Ishikawa (cell line): ENCODE data around the gene MED13L.

Experiments
- EP300 ChIP-seq: IDR thresholded peaks from 2 replicates; pipeline ENCODE4 v1.6.1; 2012; ENCODE audit warnings: borderline replicate concordance
- FOXM1 ChIP-seq: IDR thresholded peaks from 2 replicates; pipeline ENCODE4 v1.6.1; 2012; ENCODE audit warnings: low read depth, borderline replicate concordance
- RAD21 ChIP-seq: IDR thresholded peaks from 2 replicates; pipeline ENCODE4 v1.6.1; 2012; ENCODE audit warnings: low read depth
- TEAD4 ChIP-seq: IDR thresholded peaks from 2 replicates; pipeline ENCODE4 v1.6.1; 2012
- YY1 ChIP-seq: IDR thresholded peaks from 2 replicates; pipeline ENCODE4 v1.6.1; 2012; ENCODE audit warnings: low read depth
- ZBTB7A ChIP-seq: IDR thresholded peaks from 2 replicates; pipeline ENCODE4 v1.6.1; 2012; ENCODE audit warnings: low read depth
- TF ChIP-seq, protein P1 (sequence below): IDR thresholded peaks from 2 replicates; pipeline ENCODE4 v1.6.1; 2012; ENCODE audit warnings: low read depth, mild to moderate bottlenecking
- TF ChIP-seq, protein P2 (sequence below): IDR thresholded peaks from 2 replicates; pipeline ENCODE4 v1.6.1; 2012

DNA sequence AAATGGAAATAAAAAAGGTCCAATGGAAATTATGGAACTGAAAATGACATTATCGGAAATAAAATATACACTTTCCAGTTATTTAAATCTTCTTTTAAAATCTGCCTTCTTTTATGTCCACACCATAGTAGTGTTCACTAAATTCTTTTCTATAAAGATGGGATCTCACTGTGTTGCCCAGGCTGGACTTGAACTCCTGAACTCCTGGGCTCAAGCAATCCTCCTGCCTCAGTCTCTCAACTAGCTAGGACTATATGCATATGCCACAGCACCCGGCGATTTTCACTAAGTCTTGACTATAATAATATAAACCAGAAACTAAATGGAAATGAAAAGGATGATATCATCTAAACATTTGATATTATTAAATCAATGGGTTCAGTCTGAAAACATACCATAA is 188.4 kb downstream of the MED13L start:
- TF ChIP-seq FOXM1 (no peak), EP300 (no peak), ZBTB7A (no peak), TEAD4 (no peak), YY1 (no peak), RAD21 (no peak)
- TF ChIP-seq, protein P1, sequence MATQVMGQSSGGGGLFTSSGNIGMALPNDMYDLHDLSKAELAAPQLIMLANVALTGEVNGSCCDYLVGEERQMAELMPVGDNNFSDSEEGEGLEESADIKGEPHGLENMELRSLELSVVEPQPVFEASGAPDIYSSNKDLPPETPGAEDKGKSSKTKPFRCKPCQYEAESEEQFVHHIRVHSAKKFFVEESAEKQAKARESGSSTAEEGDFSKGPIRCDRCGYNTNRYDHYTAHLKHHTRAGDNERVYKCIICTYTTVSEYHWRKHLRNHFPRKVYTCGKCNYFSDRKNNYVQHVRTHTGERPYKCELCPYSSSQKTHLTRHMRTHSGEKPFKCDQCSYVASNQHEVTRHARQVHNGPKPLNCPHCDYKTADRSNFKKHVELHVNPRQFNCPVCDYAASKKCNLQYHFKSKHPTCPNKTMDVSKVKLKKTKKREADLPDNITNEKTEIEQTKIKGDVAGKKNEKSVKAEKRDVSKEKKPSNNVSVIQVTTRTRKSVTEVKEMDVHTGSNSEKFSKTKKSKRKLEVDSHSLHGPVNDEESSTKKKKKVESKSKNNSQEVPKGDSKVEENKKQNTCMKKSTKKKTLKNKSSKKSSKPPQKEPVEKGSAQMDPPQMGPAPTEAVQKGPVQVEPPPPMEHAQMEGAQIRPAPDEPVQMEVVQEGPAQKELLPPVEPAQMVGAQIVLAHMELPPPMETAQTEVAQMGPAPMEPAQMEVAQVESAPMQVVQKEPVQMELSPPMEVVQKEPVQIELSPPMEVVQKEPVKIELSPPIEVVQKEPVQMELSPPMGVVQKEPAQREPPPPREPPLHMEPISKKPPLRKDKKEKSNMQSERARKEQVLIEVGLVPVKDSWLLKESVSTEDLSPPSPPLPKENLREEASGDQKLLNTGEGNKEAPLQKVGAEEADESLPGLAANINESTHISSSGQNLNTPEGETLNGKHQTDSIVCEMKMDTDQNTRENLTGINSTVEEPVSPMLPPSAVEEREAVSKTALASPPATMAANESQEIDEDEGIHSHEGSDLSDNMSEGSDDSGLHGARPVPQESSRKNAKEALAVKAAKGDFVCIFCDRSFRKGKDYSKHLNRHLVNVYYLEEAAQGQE, result no peak
- TF ChIP-seq, protein P2, sequence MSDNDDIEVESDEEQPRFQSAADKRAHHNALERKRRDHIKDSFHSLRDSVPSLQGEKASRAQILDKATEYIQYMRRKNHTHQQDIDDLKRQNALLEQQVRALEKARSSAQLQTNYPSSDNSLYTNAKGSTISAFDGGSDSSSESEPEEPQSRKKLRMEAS, result no peak
